Hepatocyte (in vitro differentiated cells): Measurements from ENCODE around the gene SFTPD.

Experiments used
- CTCF ChIP-seq: fragments of 200-600 bp; sonication (generic); IDR thresholded peaks from 2 replicates; pipeline ENCODE4 v1.5.1; 2016; ENCODE audit warnings: antibody characterized with exemption, mild to moderate bottlenecking; ENCODE audit not compliant: poor library complexity
- EZH2phosphoT487 ChIP-seq: fragments of 200-600 bp; sonication (generic); IDR thresholded peaks from one replicate; pipeline ENCODE4 v1.6.1; 2018; ENCODE audit warnings: antibody characterized with exemption, mild to moderate bottlenecking, low read depth, moderate library complexity; ENCODE audit not compliant: unreplicated experiment, severe bottlenecking

- TF ChIP-seq CTCF: peak; percentile 85
- no peak for TF ChIP-seq EZH2phosphoT487
Measured at GRCh38 chr10:79929409-79929904, 19.4 kb downstream of the SFTPD start.
